GM18867 (cell line): ENCODE results near the gene CLIC3.

Experiments used
- ATAC-seq: cut with Tn5 transposase; IDR thresholded peaks from one replicate; pipeline ENCODE4 v1.9.1; 2021; ENCODE audit warnings: mild to moderate bottlenecking, moderate library complexity; ENCODE audit not compliant: unreplicated experiment

CLIC3 gene

GRCh38 chr9:136983656-136984314 lies 12.6 kb downstream of the CLIC3 start:
- ATAC-seq, result no peak

GRCh38 chr9:136983167-136983566 lies 13.2 kb downstream of the CLIC3 start:
- no peak for ATAC-seq

- no peak for ATAC-seq
Measured at GRCh38 chr9:136982232-136983051, 13.9 kb downstream of the CLIC3 start, which contains the start of gene LCNL1. TSS of gene LCNL1 (plus strand) at chr9:136982993. CDS start at chr9:136983587, 594 bp downstream.

GRCh38 chr9:136981588-136982231 lies 14.7 kb downstream of the CLIC3 start:
- no peak for ATAC-seq

- ATAC-seq, result no peak
Measured at GRCh38 chr9:136980669-136981478, 15.5 kb downstream of the CLIC3 start.

GRCh38 chr9:136979769-136980587 lies 16.4 kb downstream of the CLIC3 start:
- no peak for ATAC-seq

- ATAC-seq, result no peak
Measured at GRCh38 chr9:136978865-136979544, 17.4 kb downstream of the CLIC3 start.

GRCh38 chr9:136978073-136978864 lies 18.1 kb downstream of the CLIC3 start:
- no peak for ATAC-seq

GRCh38 chr9:136977649-136978072 lies 18.7 kb downstream of the CLIC3 start:
- no peak for ATAC-seq

- no peak for ATAC-seq
Measured at GRCh38 chr9:136977223-136977622, 19.1 kb downstream of the CLIC3 start, which contains the start of gene PTGDS. TSS of gene PTGDS (plus strand) at chr9:136977504. CDS start at chr9:136977579, 75 bp downstream.

GRCh38 chr9:136975644-136976043 lies 20.7 kb downstream of the CLIC3 start:
- ATAC-seq, result no peak

GRCh38 chr9:136974817-136975535 lies 21.4 kb downstream of the CLIC3 start:
- no peak for ATAC-seq

GRCh38 chr9:136973618-136974617 lies 22.4 kb downstream of the CLIC3 start:
- no peak for ATAC-seq

GRCh38 chr9:136972743-136973142 lies 23.6 kb downstream of the CLIC3 start:
- ATAC-seq, result no peak

GRCh38 chr9:136972335-136972734 lies 24.0 kb downstream of the CLIC3 start:
- ATAC-seq, result no peak

GRCh38 chr9:136971746-136972145 lies 24.6 kb downstream of the CLIC3 start:
- ATAC-seq, result no peak

GRCh38 chr9:136970361-136970760 lies 26.0 kb downstream of the CLIC3 start:
- no peak for ATAC-seq
